Adrenal gland (tissue), 5 donors: ENCODE results near the gene EFHC1.

Source experiments
- POLR2A ChIP-seq, 2 donors: fragments of 450-650 bp; IDR thresholded peaks; one replicate each; pipeline ENCODE4 v1.6.1; 2017; ENCODE audit warnings: antibody characterized with exemption in 2 of 2, mild to moderate bottlenecking in 2 of 2, moderate library complexity in 1 of 2
- TF ChIP-seq, protein P1 (sequence below), 6 experiments: fragments of 450-650 bp in 4 of 6; fragments of 200-600 bp in 2 of 6; sonication (generic) in 1 of 6; IDR thresholded peaks; 1 replicate in 5 of 6; 2 replicates in 1 of 6; pipeline versions ENCODE4 v1.5.1 to v1.8.0; 2016 to 2021; ENCODE audit warnings: antibody characterized with exemption in 6 of 6, mild to moderate bottlenecking in 2 of 6, moderate library complexity in 1 of 6
- donor health status: DM: no; HTN: no; CAD: no.

DNA sequence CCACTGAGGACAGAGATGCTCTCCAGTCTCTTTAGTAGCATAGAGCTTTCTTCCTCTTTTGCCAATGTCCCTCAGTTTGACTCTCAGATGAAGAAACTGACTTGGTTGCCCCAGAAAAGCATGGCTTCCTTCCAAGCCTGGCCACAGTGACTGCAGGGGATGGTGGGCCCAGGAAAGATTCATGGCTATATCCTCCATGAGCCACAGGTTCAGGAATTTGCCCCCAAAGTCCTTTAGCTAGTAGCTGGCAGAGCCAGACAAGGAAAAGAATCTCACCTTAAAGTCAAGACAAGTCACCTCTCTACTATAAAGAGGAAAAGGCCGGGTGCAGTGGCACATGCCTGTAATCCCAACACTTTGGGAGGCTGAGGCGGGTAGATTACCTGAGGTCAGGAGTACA, 113.3 kb downstream of the EFHC1 start:
- TF ChIP-seq POLR2A (IDR thresholded peaks at IDR 0.05) = no peak
- TF ChIP-seq, protein P1, sequence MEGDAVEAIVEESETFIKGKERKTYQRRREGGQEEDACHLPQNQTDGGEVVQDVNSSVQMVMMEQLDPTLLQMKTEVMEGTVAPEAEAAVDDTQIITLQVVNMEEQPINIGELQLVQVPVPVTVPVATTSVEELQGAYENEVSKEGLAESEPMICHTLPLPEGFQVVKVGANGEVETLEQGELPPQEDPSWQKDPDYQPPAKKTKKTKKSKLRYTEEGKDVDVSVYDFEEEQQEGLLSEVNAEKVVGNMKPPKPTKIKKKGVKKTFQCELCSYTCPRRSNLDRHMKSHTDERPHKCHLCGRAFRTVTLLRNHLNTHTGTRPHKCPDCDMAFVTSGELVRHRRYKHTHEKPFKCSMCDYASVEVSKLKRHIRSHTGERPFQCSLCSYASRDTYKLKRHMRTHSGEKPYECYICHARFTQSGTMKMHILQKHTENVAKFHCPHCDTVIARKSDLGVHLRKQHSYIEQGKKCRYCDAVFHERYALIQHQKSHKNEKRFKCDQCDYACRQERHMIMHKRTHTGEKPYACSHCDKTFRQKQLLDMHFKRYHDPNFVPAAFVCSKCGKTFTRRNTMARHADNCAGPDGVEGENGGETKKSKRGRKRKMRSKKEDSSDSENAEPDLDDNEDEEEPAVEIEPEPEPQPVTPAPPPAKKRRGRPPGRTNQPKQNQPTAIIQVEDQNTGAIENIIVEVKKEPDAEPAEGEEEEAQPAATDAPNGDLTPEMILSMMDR (IDR thresholded peaks at IDR 0.05) = no peak
